ENCODE measurements around the gene EPYC. TPM values are rescaled to one million over a fixed set of nuclear protein-coding genes. Genes with fewer than 3 reads are reported as not detected.

EPYC gene
- total and polyA plus RNA-seq, 2 experiments from 2014 or later = 0.27 to 0.40 TPM

- Histone ChIP-seq H3K4me1 (ENCODE audit: insufficient read depth) (no peaks in the 10 kb centered on the region), H3K27me3 (no peaks in the 10 kb centered on the region), H4K20me1 (ENCODE audit: insufficient read depth, poor library complexity, severe bottlenecking) (no peaks in the 10 kb centered on the region), H3K79me2 (no peaks in the 10 kb centered on the region), H2AFZ (no peak overlapping the region), H3K4me3 (no peak overlapping the region), H3K36me3 (replicated peaks; ENCODE audit: insufficient read depth, low read depth) (no peaks in the 10 kb centered on the region), H3K27ac (no peak overlapping the region), H3K9me2 (replicated peaks; ENCODE audit: insufficient read depth) (no peaks in the 10 kb centered on the region), H3K4me2 (no peak overlapping the region), H3K9me3 (ENCODE audit: low read depth) (no peaks in the 10 kb centered on the region)
- no peak for TF ChIP-seq EZH2 (IDR thresholded peaks at IDR 0.05; ENCODE audit: borderline replicate concordance)
- TF ChIP-seq EZH2phosphoT487 (IDR thresholded peaks at IDR 0.05; ENCODE audit: low read depth, severe bottlenecking, unreplicated experiment) = no peak
- TF ChIP-seq, protein P1, sequence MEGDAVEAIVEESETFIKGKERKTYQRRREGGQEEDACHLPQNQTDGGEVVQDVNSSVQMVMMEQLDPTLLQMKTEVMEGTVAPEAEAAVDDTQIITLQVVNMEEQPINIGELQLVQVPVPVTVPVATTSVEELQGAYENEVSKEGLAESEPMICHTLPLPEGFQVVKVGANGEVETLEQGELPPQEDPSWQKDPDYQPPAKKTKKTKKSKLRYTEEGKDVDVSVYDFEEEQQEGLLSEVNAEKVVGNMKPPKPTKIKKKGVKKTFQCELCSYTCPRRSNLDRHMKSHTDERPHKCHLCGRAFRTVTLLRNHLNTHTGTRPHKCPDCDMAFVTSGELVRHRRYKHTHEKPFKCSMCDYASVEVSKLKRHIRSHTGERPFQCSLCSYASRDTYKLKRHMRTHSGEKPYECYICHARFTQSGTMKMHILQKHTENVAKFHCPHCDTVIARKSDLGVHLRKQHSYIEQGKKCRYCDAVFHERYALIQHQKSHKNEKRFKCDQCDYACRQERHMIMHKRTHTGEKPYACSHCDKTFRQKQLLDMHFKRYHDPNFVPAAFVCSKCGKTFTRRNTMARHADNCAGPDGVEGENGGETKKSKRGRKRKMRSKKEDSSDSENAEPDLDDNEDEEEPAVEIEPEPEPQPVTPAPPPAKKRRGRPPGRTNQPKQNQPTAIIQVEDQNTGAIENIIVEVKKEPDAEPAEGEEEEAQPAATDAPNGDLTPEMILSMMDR (IDR thresholded peaks at IDR 0.05; ENCODE audit: poor library complexity) = no peak
- DNase-seq (ENCODE audit: low spot score) = no peak
- 99% methylated on average over 17 of the region's 25 CpGs for WGBS (ENCODE audit: low lambda C conversion rate, missing lambda C conversion rate)
Observed at GRCh38 chr12:90954428-90954827, 50.3 kb downstream of the EPYC start.

DNA sequence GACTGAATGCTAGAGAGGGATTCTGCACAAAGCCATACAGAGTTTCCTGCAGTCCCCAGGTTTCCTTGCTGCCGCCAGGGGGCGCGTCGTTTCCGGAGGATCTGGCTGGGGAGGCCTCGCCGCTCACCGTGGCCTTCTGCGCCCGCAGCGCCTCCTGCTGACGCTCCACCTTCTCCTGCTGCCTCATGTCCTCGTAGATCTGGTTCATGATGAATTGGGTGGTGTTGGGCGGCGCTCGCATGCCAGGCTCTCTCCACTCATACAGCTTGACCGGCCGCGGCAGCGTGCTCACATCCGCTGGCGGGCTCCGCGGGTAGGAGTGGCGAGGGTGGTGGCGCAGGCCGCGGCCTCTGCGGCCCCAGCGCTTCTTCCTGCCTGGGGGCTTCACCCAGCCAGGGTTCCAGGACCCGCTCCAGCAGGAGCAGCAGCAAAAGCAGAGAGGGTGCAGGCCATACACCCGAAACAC is 50.8 kb downstream of the EPYC start:
- no peaks in the 10 kb centered on the region for H3K36me3 ChIP-seq (replicated peaks; ENCODE audit: insufficient read depth, low read depth)
- no peak overlapping the region for H2AFZ ChIP-seq
- no peak for TF ChIP-seq EZH2 (IDR thresholded peaks at IDR 0.05; ENCODE audit: borderline replicate concordance)
- TF ChIP-seq, protein P1 (IDR thresholded peaks at IDR 0.05; ENCODE audit: poor library complexity) = peak; percentile 18
- H3K9me3 ChIP-seq (ENCODE audit: low read depth) = no peaks in the 10 kb centered on the region
- WGBS (ENCODE audit: low lambda C conversion rate, missing lambda C conversion rate) = 83% methylated on average over 32 of the region's 32 CpGs
- no peaks in the 10 kb centered on the region for H3K27me3 ChIP-seq
- H4K20me1 ChIP-seq (ENCODE audit: insufficient read depth, poor library complexity, severe bottlenecking) = no peaks in the 10 kb centered on the region
- H3K4me3 ChIP-seq = no peak overlapping the region
- no peak overlapping the region for H3K27ac ChIP-seq
- no peak overlapping the region for H3K4me2 ChIP-seq
- H3K4me1 ChIP-seq (ENCODE audit: insufficient read depth) = no peaks in the 10 kb centered on the region
- H3K79me2 ChIP-seq = no peaks in the 10 kb centered on the region
- DNase-seq (ENCODE audit: low spot score) = no peak
- no peaks in the 10 kb centered on the region for H3K9me2 ChIP-seq (replicated peaks; ENCODE audit: insufficient read depth)

- no peak overlapping the region for H3K4me2 ChIP-seq
- no peaks in the 10 kb centered on the region for H3K79me2 ChIP-seq
- H3K9me2 ChIP-seq (replicated peaks; ENCODE audit: insufficient read depth) = no peaks in the 10 kb centered on the region
- DNase-seq (ENCODE audit: low spot score) = no peak
- no peaks in the 10 kb centered on the region for H3K27me3 ChIP-seq
- H3K4me3 ChIP-seq = no peak overlapping the region
- H3K27ac ChIP-seq = no peak overlapping the region
- no peak overlapping the region for H2AFZ ChIP-seq
- TF ChIP-seq EZH2 (IDR thresholded peaks at IDR 0.05; ENCODE audit: borderline replicate concordance) = no peak
- no peaks in the 10 kb centered on the region for H3K4me1 ChIP-seq (ENCODE audit: insufficient read depth)
- no peaks in the 10 kb centered on the region for H4K20me1 ChIP-seq (ENCODE audit: insufficient read depth, poor library complexity, severe bottlenecking)
- no peaks in the 10 kb centered on the region for H3K9me3 ChIP-seq (ENCODE audit: low read depth)
- H3K36me3 ChIP-seq (replicated peaks; ENCODE audit: insufficient read depth, low read depth) = no peaks in the 10 kb centered on the region
Observed at GRCh38 chr12:90951432-90952105, 53.2 kb downstream of the EPYC start.

DNA sequence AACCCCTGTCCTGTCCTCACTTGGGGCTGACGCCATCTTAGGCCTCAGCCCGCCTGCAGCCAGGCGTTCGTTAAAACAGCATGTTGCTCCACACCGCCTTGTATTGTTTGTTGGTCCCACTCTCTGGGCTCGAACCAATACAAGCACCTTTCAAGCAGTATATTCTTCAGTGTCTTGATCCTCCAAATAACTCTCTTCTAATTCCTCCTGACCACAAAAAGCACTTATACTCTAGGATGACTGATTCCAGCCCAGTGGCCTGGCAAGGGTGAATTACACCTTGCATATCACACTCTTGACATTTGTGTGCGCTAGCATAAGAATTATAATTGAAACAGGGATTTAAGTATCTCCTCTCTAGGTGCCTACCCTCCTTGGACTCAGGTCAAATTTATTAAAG is 56.9 kb downstream of the EPYC start:
- no peak overlapping the region for H3K4me2 ChIP-seq
- no peak overlapping the region for H2AFZ ChIP-seq
- no peak for DNase-seq (ENCODE audit: low spot score)
- H3K4me1 ChIP-seq (ENCODE audit: insufficient read depth) = no peaks in the 10 kb centered on the region
- no peaks in the 10 kb centered on the region for H3K36me3 ChIP-seq (replicated peaks; ENCODE audit: insufficient read depth, low read depth)
- 90% methylated on average over 7 of the region's 7 CpGs for WGBS (ENCODE audit: low lambda C conversion rate, missing lambda C conversion rate)
- no peaks in the 10 kb centered on the region for H4K20me1 ChIP-seq (ENCODE audit: insufficient read depth, poor library complexity, severe bottlenecking)
- no peaks in the 10 kb centered on the region for H3K9me2 ChIP-seq (replicated peaks; ENCODE audit: insufficient read depth)
- no peak overlapping the region for H3K4me3 ChIP-seq
- H3K27me3 ChIP-seq = no peaks in the 10 kb centered on the region
- H3K79me2 ChIP-seq = no peaks in the 10 kb centered on the region
- TF ChIP-seq EZH2 (IDR thresholded peaks at IDR 0.05; ENCODE audit: borderline replicate concordance) (no peak), EZH2phosphoT487 (IDR thresholded peaks at IDR 0.05; ENCODE audit: low read depth, severe bottlenecking, unreplicated experiment) (no peak)
- TF ChIP-seq, protein P1 (IDR thresholded peaks at IDR 0.05; ENCODE audit: poor library complexity) = no peak
- H3K9me3 ChIP-seq (ENCODE audit: low read depth) = no peaks in the 10 kb centered on the region
- no peak overlapping the region for H3K27ac ChIP-seq
